ENCODE measurements around the gene KCNAB2.
"Not testable (repeated sequence)": the region's sequence is repeated elsewhere in the genome, so short reads cannot be mapped to it uniquely, and the experiment has no call there.

KCNAB2 gene

GRCh38 chr1:6062670-6063069 is 17.0 kb downstream of the KCNAB2 start:
- DNase-seq, result no peak

GRCh38 chr1:6063532-6064053 is 17.9 kb downstream of the KCNAB2 start:
- not testable (repeated sequence) for DNase-seq

- DNase-seq, result no peak
These were observed 19.6 kb downstream of the KCNAB2 start for GRCh38 chr1:6065093-6065858.

- no peak for DNase-seq
These were observed 21.0 kb downstream of the KCNAB2 start for GRCh38 chr1:6066680-6067079.

- no peak for DNase-seq
These were observed 22.4 kb downstream of the KCNAB2 start for GRCh38 chr1:6068073-6068472.

GRCh38 chr1:6068932-6069331 is 23.2 kb downstream of the KCNAB2 start:
- no peak for DNase-seq

GRCh38 chr1:6069573-6069972 is 23.9 kb downstream of the KCNAB2 start:
- DNase-seq, result no peak

GRCh38 chr1:6070450-6070974 is 24.8 kb downstream of the KCNAB2 start:
- no peak for DNase-seq

GRCh38 chr1:6071219-6071618 is 25.5 kb downstream of the KCNAB2 start:
- DNase-seq, result no peak

GRCh38 chr1:6072774-6073479 is 27.2 kb downstream of the KCNAB2 start:
- DNase-seq, result no peak

GRCh38 chr1:6073480-6074053 is 27.9 kb downstream of the KCNAB2 start:
- DNase-seq, result no peak

- DNase-seq, result no peak
These were observed 28.7 kb downstream of the KCNAB2 start for GRCh38 chr1:6074192-6074901.

- peak; percentile 14 for DNase-seq
These were observed 30.1 kb downstream of the KCNAB2 start for GRCh38 chr1:6075748-6076147.

- DNase-seq, result not testable (repeated sequence)
These were observed 31.4 kb downstream of the KCNAB2 start for GRCh38 chr1:6077061-6077460.

- no peak for DNase-seq
These were observed 31.8 kb downstream of the KCNAB2 start for GRCh38 chr1:6077506-6077905.

- no peak for DNase-seq
These were observed 32.2 kb downstream of the KCNAB2 start for GRCh38 chr1:6077919-6078318.

- no peak for DNase-seq
These were observed 34.8 kb downstream of the KCNAB2 start for GRCh38 chr1:6080469-6080868.

GRCh38 chr1:6081901-6082300 is 36.2 kb downstream of the KCNAB2 start:
- no peak for DNase-seq

GRCh38 chr1:6082430-6082971 is 36.8 kb downstream of the KCNAB2 start:
- no peak for DNase-seq

GRCh38 chr1:6083385-6083784 is 37.7 kb downstream of the KCNAB2 start:
- no peak for DNase-seq

GRCh38 chr1:6083801-6084446 is 38.2 kb downstream of the KCNAB2 start:
- no peak for DNase-seq
